ES-I3 (cell line): ENCODE measurements around the gene DHDH.
"Not testable (repeated sequence)": the region's sequence is repeated elsewhere in the genome, so short reads cannot be mapped to it uniquely, and the experiment has no call there.

Experiments used
- H3K36me3 ChIP-seq: 2 replicates; pipeline ENCODE4 v1.6.1; 2013; ENCODE audit warnings: mild to moderate bottlenecking, low read length, control low read depth, moderate library complexity; ENCODE audit not compliant: insufficient read depth
- H3K4me1 ChIP-seq: 2 replicates; pipeline ENCODE4 v1.6.1; 2013; ENCODE audit warnings: mild to moderate bottlenecking, control low read depth, low read length; ENCODE audit not compliant: insufficient read depth
- H3K9ac ChIP-seq: 2 replicates; pipeline ENCODE4 v1.6.1; 2013; ENCODE audit warnings: low read depth, mild to moderate bottlenecking, low read length, moderate library complexity
- H3K9me3 ChIP-seq: 2 replicates; pipeline ENCODE4 v1.6.1; 2013; ENCODE audit warnings: mild to moderate bottlenecking, low read length, moderate library complexity; ENCODE audit not compliant: control insufficient read depth, insufficient read depth

The DHDH gene

DNA sequence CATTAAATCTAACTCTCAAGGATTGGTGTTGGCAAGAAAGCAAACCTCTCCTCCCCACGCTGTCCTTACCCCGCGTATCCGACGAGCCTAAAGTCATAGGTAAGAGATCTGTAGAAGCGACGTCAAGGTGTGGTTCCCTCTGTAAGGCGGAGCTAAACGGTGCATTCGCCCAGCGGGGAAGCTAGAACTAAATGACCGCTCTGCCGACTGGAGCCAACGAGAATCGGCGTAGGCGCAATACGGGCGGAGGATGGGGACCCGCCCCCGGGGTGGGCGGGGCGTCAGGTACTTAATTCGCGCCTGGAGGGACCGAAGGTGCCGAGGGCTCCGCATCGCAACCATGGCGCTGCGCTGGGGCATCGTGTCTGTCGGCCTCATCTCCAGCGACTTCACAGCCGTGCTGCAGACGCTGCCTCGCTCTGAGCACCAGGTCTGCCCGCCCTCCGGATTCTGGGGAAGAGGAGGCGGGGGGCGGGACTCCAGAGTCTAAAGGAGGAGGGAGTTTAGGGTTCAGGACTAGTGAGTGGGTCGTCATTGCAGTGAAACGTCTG, at the start of gene DHDH:
TSS of gene DHDH (plus strand) at position 318 of the 551 bp plus-strand sequence. CDS start at position 341, 23 bp downstream.
- Histone ChIP-seq H3K9me3 (no peaks in the 10 kb centered on the region), H3K9ac (peak within 1 kb of the TSS; percentile 58), H3K36me3 (no peaks in the 10 kb centered on the region), H3K4me1 (peaks cover 8% of the 10 kb centered on the region; the same call in 1 of the 2 replicates)

DNA sequence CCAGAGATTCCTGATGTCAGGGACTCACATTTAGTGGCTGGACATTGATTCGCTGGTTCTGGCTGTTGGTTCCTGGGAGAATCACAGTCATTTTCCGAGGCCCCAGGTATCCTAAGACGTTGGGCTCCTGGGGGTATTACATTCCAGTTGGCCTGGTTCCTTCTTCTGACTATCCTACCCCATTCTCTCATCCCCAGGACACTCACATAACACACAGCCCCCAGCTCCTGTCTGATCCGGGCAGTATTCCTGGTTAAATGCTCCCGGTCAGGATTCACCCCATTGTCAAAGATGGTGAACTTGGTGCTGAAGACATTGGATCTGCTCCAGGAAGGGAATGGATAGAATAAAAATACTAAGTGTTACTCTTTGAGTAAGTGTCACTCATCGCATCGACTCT, 49.8 kb upstream of the DHDH start:
- Histone ChIP-seq H3K9me3 (no peaks in the 10 kb centered on the region), H3K9ac (no peak overlapping the region), H3K4me1 (peaks cover 6% of the 10 kb centered on the region; the same call in 1 of the 2 replicates), H3K36me3 (no peaks in the 10 kb centered on the region)

- Histone ChIP-seq H3K9ac (no peak overlapping the region), H3K9me3 (no peaks in the 10 kb centered on the region), H3K4me1 (no peaks in the 10 kb centered on the region), H3K36me3 (no peaks in the 10 kb centered on the region)
Observed at GRCh38 chr19:48887861-48888612, 45.5 kb upstream of the DHDH start.

DNA sequence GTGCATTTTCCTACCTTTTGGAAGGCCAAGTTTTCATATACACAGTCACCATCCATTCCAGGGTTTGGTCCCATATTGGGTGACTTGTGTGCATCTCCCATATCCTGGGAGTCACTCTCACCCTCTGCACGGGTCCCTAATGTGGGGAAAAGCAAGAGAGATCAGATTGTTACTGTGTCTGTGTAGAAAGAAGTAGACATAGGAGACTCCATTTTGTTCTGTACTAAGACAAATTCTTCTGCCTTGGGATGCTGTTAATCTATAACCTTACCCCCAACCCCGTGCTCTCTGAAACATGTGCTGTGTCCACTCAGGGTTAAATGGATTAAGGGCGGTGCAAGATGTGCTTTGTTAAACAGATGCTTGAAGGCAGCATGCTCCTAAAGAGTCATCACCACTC, 44.0 kb upstream of the DHDH start:
- not testable (repeated sequence) for H3K9ac ChIP-seq, H3K36me3 ChIP-seq, H3K4me1 ChIP-seq, H3K9me3 ChIP-seq

- Histone ChIP-seq H3K9me3 (no peaks in the 10 kb centered on the region), H3K36me3 (no peaks in the 10 kb centered on the region), H3K9ac (no peak overlapping the region), H3K4me1 (no peaks in the 10 kb centered on the region; the same call in 1 of the 2 replicates)
Observed at GRCh38 chr19:48890551-48890950, 42.9 kb upstream of the DHDH start.

GRCh38 chr19:48895226-48895625, 38.3 kb upstream of the DHDH start:
- Histone ChIP-seq H3K36me3 (no peaks in the 10 kb centered on the region), H3K9me3 (no peaks in the 10 kb centered on the region), H3K4me1 (no peaks in the 10 kb centered on the region; the same call in 1 of the 2 replicates), H3K9ac (peak overlapping the region; percentile 56; the same call in 1 of the 2 replicates)

GRCh38 chr19:48896191-48896720, 37.2 kb upstream of the DHDH start:
- Histone ChIP-seq H3K9me3 (no peaks in the 10 kb centered on the region), H3K4me1 (no peaks in the 10 kb centered on the region; the same call in 1 of the 2 replicates), H3K9ac (peak overlapping the region; percentile 56; the same call in 1 of the 2 replicates), H3K36me3 (no peaks in the 10 kb centered on the region)

GRCh38 chr19:48897181-48897580, 36.3 kb upstream of the DHDH start:
- H3K36me3 ChIP-seq, result no peaks in the 10 kb centered on the region
- no peak overlapping the region for H3K9ac ChIP-seq
- no peaks in the 10 kb centered on the region for H3K9me3 ChIP-seq
- H3K4me1 ChIP-seq, result no peaks in the 10 kb centered on the region; the same call in 1 of the 2 replicates

- not testable (repeated sequence) for H3K9me3 ChIP-seq, H3K36me3 ChIP-seq, H3K4me1 ChIP-seq
- H3K9ac ChIP-seq, result peak overlapping the region; percentile 65; the same call in 1 of the 2 replicates
Observed at GRCh38 chr19:48899386-48899749, 34.1 kb upstream of the DHDH start.

DNA sequence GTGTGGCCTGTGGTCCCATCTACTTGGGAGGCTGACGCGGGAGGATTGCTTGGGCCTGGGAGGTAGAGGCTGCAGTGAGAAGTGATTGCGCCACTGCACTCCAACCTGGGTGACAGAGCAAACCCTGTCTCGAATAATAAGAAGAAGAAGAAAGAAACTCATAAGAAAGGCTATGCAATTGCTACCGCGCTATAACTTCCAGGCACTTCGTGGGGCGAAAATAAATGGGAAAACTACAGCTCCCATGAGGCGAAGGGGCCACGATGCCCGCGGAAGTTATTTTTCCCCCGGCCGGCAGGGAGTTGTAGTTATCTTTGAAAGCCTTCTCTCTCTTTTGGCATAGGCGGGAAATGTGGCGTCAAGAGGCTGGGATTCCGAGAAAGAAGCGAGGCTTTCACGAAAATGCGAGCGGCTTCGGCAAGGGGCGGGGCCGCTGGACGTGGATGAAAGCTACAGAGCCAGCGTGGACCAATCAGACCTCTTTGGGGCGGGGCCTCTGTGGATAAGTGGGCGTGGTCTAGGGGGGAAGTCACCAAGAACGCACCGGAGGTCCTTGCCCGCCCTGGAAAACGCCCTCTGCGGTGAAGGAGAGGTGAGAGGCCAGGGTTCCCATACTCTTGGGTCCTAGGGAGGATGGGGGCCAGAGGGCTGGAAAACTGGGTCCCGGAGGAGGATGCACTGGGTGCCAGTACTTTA, 33.6 kb upstream of the DHDH start, which contains the start of gene NUCB1:
TSS of gene NUCB1 (plus strand) at position 532 of the 696 bp plus-strand sequence. CDS start 485 bp downstream, outside the sequence.
- Histone ChIP-seq H3K9me3 (no peaks in the 10 kb centered on the region), H3K4me1 (no peaks in the 10 kb centered on the region; the same call in 1 of the 2 replicates), H3K9ac (peak within 1 kb of the TSS; percentile 65), H3K36me3 (peaks cover 4% of the 10 kb centered on the region)

DNA sequence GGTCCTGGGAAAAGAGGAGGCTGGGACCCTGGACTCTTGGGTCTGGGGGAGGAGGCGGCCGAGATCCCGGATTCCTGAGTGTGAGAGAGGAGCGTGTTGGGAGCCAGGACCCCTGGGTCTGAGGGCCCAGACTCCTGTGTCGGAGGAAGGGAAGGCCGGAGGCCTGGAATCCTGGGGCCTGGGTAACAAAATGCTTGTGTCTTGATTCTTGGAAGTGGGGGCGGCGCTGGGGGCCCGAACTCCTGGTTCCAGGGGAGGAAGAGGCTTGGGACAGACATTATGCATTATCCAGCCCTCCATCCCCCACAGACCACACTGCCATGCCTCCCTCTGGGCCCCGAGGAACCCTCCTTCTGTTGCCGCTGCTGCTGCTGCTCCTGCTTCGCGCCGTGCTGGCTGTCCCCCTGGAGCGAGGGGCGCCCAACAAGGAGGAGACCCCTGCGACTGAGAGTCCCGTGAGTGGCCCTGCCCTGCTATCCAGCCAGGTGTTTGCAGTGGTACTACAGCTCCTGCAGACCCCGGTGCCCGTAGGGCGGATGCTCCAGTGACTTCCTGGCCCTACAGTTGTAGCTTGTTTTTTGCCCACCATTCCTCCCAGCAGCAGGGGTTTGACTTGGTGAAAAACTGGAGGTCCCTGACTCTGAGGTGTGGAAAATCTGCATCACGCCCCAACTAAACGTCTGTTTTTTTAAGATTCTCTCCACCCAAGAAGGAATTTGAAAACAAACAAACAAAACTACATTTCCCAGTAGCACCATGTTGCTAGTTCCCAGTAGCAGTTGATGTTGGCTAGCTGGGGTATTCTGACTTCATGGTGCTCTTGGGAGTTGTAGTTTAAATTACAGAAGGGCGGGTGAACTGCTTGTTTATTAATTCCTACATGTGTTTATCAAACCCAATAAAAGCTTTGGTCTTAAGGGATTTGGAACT, 32.8 kb upstream of the DHDH start:
- Histone ChIP-seq H3K4me1 (no peaks in the 10 kb centered on the region), H3K9me3 (no peaks in the 10 kb centered on the region), H3K36me3 (peaks cover 9% of the 10 kb centered on the region)

GRCh38 chr19:48902291-48902690, 31.2 kb upstream of the DHDH start:
- not testable (repeated sequence) for H3K4me1 ChIP-seq, H3K36me3 ChIP-seq, H3K9me3 ChIP-seq, H3K9ac ChIP-seq

More for the DNA sequence above, 32.8 kb upstream of the DHDH start:
- peak overlapping the region; percentile 65 for H3K9ac ChIP-seq

DNA sequence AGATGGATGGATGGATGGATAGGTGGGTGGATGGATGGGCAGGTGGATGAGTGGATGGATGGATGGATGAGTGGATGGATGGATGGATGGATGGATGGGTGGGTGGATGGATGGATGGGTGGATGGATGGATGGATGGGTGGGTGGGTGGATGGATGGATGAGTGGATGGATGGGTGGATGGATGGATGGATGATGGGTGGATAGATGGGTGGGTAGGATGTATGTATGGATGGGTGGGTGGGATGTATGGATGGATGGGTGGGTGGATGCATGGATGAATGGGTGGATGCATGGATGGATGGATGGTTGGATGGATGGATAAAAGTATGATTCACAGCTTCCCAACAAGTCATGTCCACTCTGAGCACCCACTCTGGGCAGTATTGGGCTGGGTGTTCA, 29.7 kb upstream of the DHDH start:
- not testable (repeated sequence) for H3K9me3 ChIP-seq, H3K4me1 ChIP-seq, H3K36me3 ChIP-seq, H3K9ac ChIP-seq

- no peak overlapping the region for H3K9ac ChIP-seq
- H3K9me3 ChIP-seq, result no peaks in the 10 kb centered on the region
- H3K36me3 ChIP-seq, result peaks cover 9% of the 10 kb centered on the region
- H3K4me1 ChIP-seq, result no peaks in the 10 kb centered on the region
Observed at GRCh38 chr19:48905664-48906063, 27.8 kb upstream of the DHDH start.
